ENCODE results near the gene TMEM117.
"Not testable (repeated sequence)": the region's sequence is repeated elsewhere in the genome, so short reads cannot be mapped to it uniquely, and the experiment has no call there.

TMEM117 gene

GRCh38 chr12:44025499-44025898 lies 189.6 kb downstream of the TMEM117 start:
- no peak overlapping the region for H2BK12ac ChIP-seq (ENCODE audit: low read length)
- H3K4ac ChIP-seq (ENCODE audit: low read length) = no peak overlapping the region
- peaks cover 0 to 3% of the 10 kb centered on the region in 2 donors for H3K9me3 ChIP-seq (replicated peaks in 1 of 2; ENCODE audit: control insufficient read depth in 2 of 2, insufficient read depth in 1 of 2, low read depth in 1 of 2, low read length in 2 of 2)
- no peak overlapping the region for H4K8ac ChIP-seq (ENCODE audit: low read depth, low read length)
- no peaks in the 10 kb centered on the region for H3K36me3 ChIP-seq (replicated peaks in 1 of 2; ENCODE audit: control insufficient read depth in 2 of 2, insufficient read depth in 2 of 2, low read length in 2 of 2)
- no peak for DNase-seq (ENCODE audit: low spot score)
- H3K27ac ChIP-seq (replicated peaks; ENCODE audit: low read length) = no peak overlapping the region
- H3K4me3 ChIP-seq (ENCODE audit: low read length in 2 of 2) = no peak overlapping the region
- no peaks in the 10 kb centered on the region for H3K79me1 ChIP-seq (ENCODE audit: low read depth, low read length)
- H3K4me2 ChIP-seq (ENCODE audit: insufficient read depth, low read length, poor library complexity, severe bottlenecking) = no peak overlapping the region
- H3K9ac ChIP-seq (ENCODE audit: low read depth, low read length, poor library complexity) = no peak overlapping the region
- H3K14ac ChIP-seq (ENCODE audit: low read length) = no peak overlapping the region
- WGBS, 2 donors (ENCODE audit: extremely low coverage in 2 of 2, insufficient read length in 2 of 2, insufficient replicate concordance in 1 of 2) = no CpG with 5 or more reads among the region's 3 CpGs
- H3K18ac ChIP-seq (ENCODE audit: low read length) = no peak overlapping the region
- H4K91ac ChIP-seq (ENCODE audit: low read depth, low read length, poor library complexity) = no peak overlapping the region
- H2AFZ ChIP-seq (ENCODE audit: low read length) = no peak overlapping the region
- H3K4me1 ChIP-seq (ENCODE audit: control insufficient read depth in 2 of 2, insufficient read depth in 1 of 2, low read depth in 1 of 2, low read length in 2 of 2) = no peaks in the 10 kb centered on the region
- no peak overlapping the region for H2BK15ac ChIP-seq (ENCODE audit: low read length)
- no peak overlapping the region for H2AK5ac ChIP-seq (ENCODE audit: low read depth, low read length)
- no peak overlapping the region for H2BK5ac ChIP-seq (ENCODE audit: low read length)
- no peak overlapping the region for H3K23ac ChIP-seq (ENCODE audit: low read depth, low read length, poor library complexity)
- no peak overlapping the region for H2BK120ac ChIP-seq (ENCODE audit: low read depth, low read length)
- no peaks in the 10 kb centered on the region for H3K27me3 ChIP-seq (ENCODE audit: control insufficient read depth in 3 of 3, insufficient read depth in 3 of 3, low read depth in 1 of 3, low read length in 3 of 3)

- Histone ChIP-seq H3K9me3 (replicated peaks in 1 of 2; ENCODE audit: control insufficient read depth in 2 of 2, insufficient read depth in 1 of 2, low read depth in 1 of 2, low read length in 2 of 2) (peaks cover 0 to 5% of the 10 kb centered on the region in 2 donors), H2BK12ac (ENCODE audit: low read length) (no peak overlapping the region), H3K36me3 (replicated peaks in 1 of 2; ENCODE audit: control insufficient read depth in 2 of 2, insufficient read depth in 2 of 2, low read length in 2 of 2) (no peaks in the 10 kb centered on the region), H3K4ac (ENCODE audit: low read length) (no peak overlapping the region), H3K14ac (ENCODE audit: low read length) (no peak overlapping the region), H4K8ac (ENCODE audit: low read depth, low read length) (no peak overlapping the region), H3K79me1 (ENCODE audit: low read depth, low read length) (no peaks in the 10 kb centered on the region), H2AK5ac (ENCODE audit: low read depth, low read length) (no peak overlapping the region), H3K23ac (ENCODE audit: low read depth, low read length, poor library complexity) (no peak overlapping the region), H3K27ac (replicated peaks; ENCODE audit: low read length) (no peak overlapping the region), H3K18ac (ENCODE audit: low read length) (no peak overlapping the region), H3K4me1 (ENCODE audit: control insufficient read depth in 2 of 2, insufficient read depth in 1 of 2, low read depth in 1 of 2, low read length in 2 of 2) (no peaks in the 10 kb centered on the region), H3K4me3 (ENCODE audit: low read length in 2 of 2) (no peak overlapping the region), H2BK5ac (ENCODE audit: low read length) (no peak overlapping the region), H3K4me2 (ENCODE audit: insufficient read depth, low read length, poor library complexity, severe bottlenecking) (no peak overlapping the region), H2AFZ (ENCODE audit: low read length) (no peak overlapping the region), H3K9ac (ENCODE audit: low read depth, low read length, poor library complexity) (no peak overlapping the region), H4K91ac (ENCODE audit: low read depth, low read length, poor library complexity) (no peak overlapping the region), H2BK15ac (ENCODE audit: low read length) (no peak overlapping the region), H3K27me3 (ENCODE audit: control insufficient read depth in 3 of 3, insufficient read depth in 3 of 3, low read depth in 1 of 3, low read length in 3 of 3) (no peaks in the 10 kb centered on the region), H2BK120ac (ENCODE audit: low read depth, low read length) (no peak overlapping the region)
- no peak for DNase-seq (ENCODE audit: low spot score)
- no CpG with 5 or more reads among the region's 2 CpGs for WGBS, 2 donors (ENCODE audit: extremely low coverage in 2 of 2, insufficient read length in 2 of 2, insufficient replicate concordance in 1 of 2)
These were observed 190.2 kb downstream of the TMEM117 start for GRCh38 chr12:44026046-44026445.

- not testable (repeated sequence) for H3K9me3 ChIP-seq (replicated peaks in 1 of 2; ENCODE audit: control insufficient read depth in 2 of 2, insufficient read depth in 1 of 2, low read depth in 1 of 2, low read length in 2 of 2); H2BK120ac ChIP-seq (ENCODE audit: low read depth, low read length); H3K4me3 ChIP-seq (ENCODE audit: low read length in 2 of 2); H3K18ac ChIP-seq (ENCODE audit: low read length); H3K9ac ChIP-seq (ENCODE audit: low read depth, low read length, poor library complexity); H2AK5ac ChIP-seq (ENCODE audit: low read depth, low read length); H3K4ac ChIP-seq (ENCODE audit: low read length); H2AFZ ChIP-seq (ENCODE audit: low read length); H3K27me3 ChIP-seq (ENCODE audit: control insufficient read depth in 3 of 3, insufficient read depth in 3 of 3, low read depth in 1 of 3, low read length in 3 of 3); H4K91ac ChIP-seq (ENCODE audit: low read depth, low read length, poor library complexity); H3K4me2 ChIP-seq (ENCODE audit: insufficient read depth, low read length, poor library complexity, severe bottlenecking); H3K4me1 ChIP-seq (ENCODE audit: control insufficient read depth in 2 of 2, insufficient read depth in 1 of 2, low read depth in 1 of 2, low read length in 2 of 2); H4K8ac ChIP-seq (ENCODE audit: low read depth, low read length); H2BK15ac ChIP-seq (ENCODE audit: low read length); H3K23ac ChIP-seq (ENCODE audit: low read depth, low read length, poor library complexity); DNase-seq (ENCODE audit: low spot score); H2BK5ac ChIP-seq (ENCODE audit: low read length); H3K14ac ChIP-seq (ENCODE audit: low read length); H3K36me3 ChIP-seq (replicated peaks in 1 of 2; ENCODE audit: control insufficient read depth in 2 of 2, insufficient read depth in 2 of 2, low read length in 2 of 2); H2BK12ac ChIP-seq (ENCODE audit: low read length); H3K79me1 ChIP-seq (ENCODE audit: low read depth, low read length); H3K27ac ChIP-seq (replicated peaks; ENCODE audit: low read length)
- WGBS, 2 donors (ENCODE audit: extremely low coverage in 2 of 2, insufficient read length in 2 of 2, insufficient replicate concordance in 1 of 2) = no CpG with 5 or more reads among the region's 2 CpGs
These were observed 191.0 kb downstream of the TMEM117 start for GRCh38 chr12:44026926-44027325.

- H3K4me3 ChIP-seq (ENCODE audit: low read length in 2 of 2) = no peak overlapping the region
- H4K8ac ChIP-seq (ENCODE audit: low read depth, low read length) = no peak overlapping the region
- no peak for DNase-seq (ENCODE audit: low spot score)
- no peak overlapping the region for H3K27ac ChIP-seq (replicated peaks; ENCODE audit: low read length)
- H4K91ac ChIP-seq (ENCODE audit: low read depth, low read length, poor library complexity) = no peak overlapping the region
- H3K79me1 ChIP-seq (ENCODE audit: low read depth, low read length) = no peaks in the 10 kb centered on the region
- H3K18ac ChIP-seq (ENCODE audit: low read length) = no peak overlapping the region
- no peaks in the 10 kb centered on the region for H3K4me1 ChIP-seq (ENCODE audit: control insufficient read depth in 2 of 2, insufficient read depth in 1 of 2, low read depth in 1 of 2, low read length in 2 of 2)
- H3K23ac ChIP-seq (ENCODE audit: low read depth, low read length, poor library complexity) = no peak overlapping the region
- no peaks in the 10 kb centered on the region for H3K36me3 ChIP-seq (replicated peaks in 1 of 2; ENCODE audit: control insufficient read depth in 2 of 2, insufficient read depth in 2 of 2, low read length in 2 of 2)
- no CpG with 5 or more reads among the region's 4 CpGs for WGBS, 2 donors (ENCODE audit: extremely low coverage in 2 of 2, insufficient read length in 2 of 2, insufficient replicate concordance in 1 of 2)
- H2BK15ac ChIP-seq (ENCODE audit: low read length) = no peak overlapping the region
- H2AFZ ChIP-seq (ENCODE audit: low read length) = no peak overlapping the region
- H2BK12ac ChIP-seq (ENCODE audit: low read length) = no peak overlapping the region
- H3K14ac ChIP-seq (ENCODE audit: low read length) = no peak overlapping the region
- H2BK5ac ChIP-seq (ENCODE audit: low read length) = no peak overlapping the region
- H3K9ac ChIP-seq (ENCODE audit: low read depth, low read length, poor library complexity) = no peak overlapping the region
- H2BK120ac ChIP-seq (ENCODE audit: low read depth, low read length) = no peak overlapping the region
- H3K4me2 ChIP-seq (ENCODE audit: insufficient read depth, low read length, poor library complexity, severe bottlenecking) = no peak overlapping the region
- peaks cover 0 to 8% of the 10 kb centered on the region in 2 donors for H3K9me3 ChIP-seq (replicated peaks in 1 of 2; ENCODE audit: control insufficient read depth in 2 of 2, insufficient read depth in 1 of 2, low read depth in 1 of 2, low read length in 2 of 2)
- H3K27me3 ChIP-seq (ENCODE audit: control insufficient read depth in 3 of 3, insufficient read depth in 3 of 3, low read depth in 1 of 3, low read length in 3 of 3) = no peaks in the 10 kb centered on the region
- no peak overlapping the region for H2AK5ac ChIP-seq (ENCODE audit: low read depth, low read length)
- H3K4ac ChIP-seq (ENCODE audit: low read length) = no peak overlapping the region
These were observed 193.3 kb downstream of the TMEM117 start for GRCh38 chr12:44029194-44029593.
